ENCODE measurements around the gene ITFG1. TPM values are rescaled to one million over a fixed set of nuclear protein-coding genes. Genes with fewer than 3 reads are reported as not detected.
A peak's percentile ranks its signal among the peaks of the same experiment; 100 is the strongest.

Gene ITFG1
- 64.5 TPM for total RNA-seq
- long read RNA-seq, transcript ITFG1-201 (18 exons, 3,400 nt), result major isoform, 172 of 197 reads
- long read RNA-seq, partial matches to known transcripts, result 12 of 197 reads
- long read RNA-seq, other reads (novel, unspliced or antisense), result 13 of 197 reads

DNA sequence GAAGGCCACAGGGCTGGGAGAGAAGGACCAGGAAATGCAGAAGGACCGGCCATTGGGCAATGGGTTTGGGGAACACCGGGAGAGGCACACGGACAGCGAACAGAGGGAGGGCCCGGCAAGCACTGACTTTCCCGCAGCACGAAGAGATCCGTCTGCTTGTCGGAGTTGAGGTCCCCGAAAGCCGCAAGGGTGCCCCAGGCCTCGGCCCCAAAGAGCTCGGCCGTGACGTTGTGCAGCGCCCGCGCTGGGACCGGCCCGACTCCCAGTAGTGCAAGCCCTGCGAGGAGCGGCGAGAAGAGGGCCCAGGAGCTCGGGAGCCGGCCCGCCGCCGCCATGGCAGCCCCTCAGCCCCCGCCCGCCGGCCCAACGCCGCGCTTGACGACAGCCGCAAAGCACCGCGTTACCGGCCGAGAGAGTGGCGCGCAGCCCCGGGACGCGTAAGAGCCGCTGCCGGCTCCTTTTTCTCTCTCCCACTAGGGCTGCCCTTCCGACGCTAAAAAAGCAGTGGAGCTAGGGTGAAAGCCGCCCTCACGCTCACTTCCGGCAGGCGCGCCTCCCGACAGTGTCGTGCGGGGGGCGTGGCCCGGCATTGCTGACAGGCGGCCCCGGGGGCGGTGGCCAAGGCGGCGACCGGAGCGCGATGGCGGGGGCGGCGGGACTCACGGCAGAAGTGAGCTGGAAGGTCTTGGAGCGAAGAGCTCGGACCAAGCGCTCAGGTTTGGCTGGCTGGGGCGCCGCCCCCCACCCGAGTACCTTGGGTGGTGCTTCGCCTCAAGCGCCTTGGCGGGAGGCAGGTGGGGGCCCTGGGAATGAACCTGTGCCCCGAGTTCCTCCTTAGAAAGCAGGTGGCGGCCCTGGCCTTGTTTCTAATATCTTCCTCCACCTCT is at the start of gene ITFG1, which contains the start of gene PHKB:
TSS of gene ITFG1 (minus strand) at position 353 of the 887 bp plus-strand sequence. CDS start at position 335, 18 bp downstream.
TSS of gene PHKB (plus strand) at position 621 of the 887 bp plus-strand sequence. CDS start at position 641, 20 bp downstream.
- intact Hi-C loops (cut with micrococcal nuclease), result loop anchor here (5.0 kb wide), 1 partner anchor 61 kb away; no protein-coding TSS in a partner anchor
- ATAC-seq (peak; percentile 96), DNase-seq (peak; percentile 97)

- DNase-seq, result no peak
- no peak for ATAC-seq
- intact Hi-C loops (cut with micrococcal nuclease), result no loop called here
Observed at GRCh38 chr16:47507701-47508100, 46.8 kb upstream of the ITFG1 start.

- intact Hi-C loops (cut with micrococcal nuclease), result no loop called here
- no peak for ATAC-seq
Observed at GRCh38 chr16:47506800-47507199, 45.9 kb upstream of the ITFG1 start.

DNA sequence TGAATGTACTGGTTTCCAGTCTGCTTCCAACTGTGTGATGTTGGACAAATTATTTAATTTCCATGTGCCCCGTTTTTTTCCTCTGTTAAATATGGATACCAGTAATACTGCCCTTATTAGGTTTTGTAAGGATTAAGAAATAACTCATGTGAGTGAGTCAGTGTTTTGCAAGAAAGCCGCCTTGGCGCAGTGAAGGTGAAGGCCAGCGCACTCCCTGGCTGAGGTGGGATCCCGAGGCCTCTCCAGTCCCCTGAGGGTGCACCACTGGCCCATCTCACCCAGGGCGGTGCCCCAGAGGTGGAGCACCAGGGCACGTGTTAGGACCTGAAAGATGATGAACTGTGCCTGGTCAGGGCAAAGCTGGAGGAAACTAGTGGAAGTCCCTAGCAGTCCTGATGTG is 43.7 kb upstream of the ITFG1 start:
- intact Hi-C loops (cut with micrococcal nuclease), result no loop called here
- no peak for DNase-seq
- ATAC-seq, result no peak

More at GRCh38 chr16:47506800-47507199, 45.9 kb upstream of the ITFG1 start:
- no peak for DNase-seq

- ATAC-seq (no peak), DNase-seq (no peak)
- intact Hi-C loops (cut with micrococcal nuclease), result no loop called here
Observed at GRCh38 chr16:47503936-47504335, 43.1 kb upstream of the ITFG1 start.

- ATAC-seq, result no peak
- intact Hi-C loops (cut with micrococcal nuclease), result no loop called here
- no peak for DNase-seq
Observed at GRCh38 chr16:47499700-47500264, 38.9 kb upstream of the ITFG1 start.

DNA sequence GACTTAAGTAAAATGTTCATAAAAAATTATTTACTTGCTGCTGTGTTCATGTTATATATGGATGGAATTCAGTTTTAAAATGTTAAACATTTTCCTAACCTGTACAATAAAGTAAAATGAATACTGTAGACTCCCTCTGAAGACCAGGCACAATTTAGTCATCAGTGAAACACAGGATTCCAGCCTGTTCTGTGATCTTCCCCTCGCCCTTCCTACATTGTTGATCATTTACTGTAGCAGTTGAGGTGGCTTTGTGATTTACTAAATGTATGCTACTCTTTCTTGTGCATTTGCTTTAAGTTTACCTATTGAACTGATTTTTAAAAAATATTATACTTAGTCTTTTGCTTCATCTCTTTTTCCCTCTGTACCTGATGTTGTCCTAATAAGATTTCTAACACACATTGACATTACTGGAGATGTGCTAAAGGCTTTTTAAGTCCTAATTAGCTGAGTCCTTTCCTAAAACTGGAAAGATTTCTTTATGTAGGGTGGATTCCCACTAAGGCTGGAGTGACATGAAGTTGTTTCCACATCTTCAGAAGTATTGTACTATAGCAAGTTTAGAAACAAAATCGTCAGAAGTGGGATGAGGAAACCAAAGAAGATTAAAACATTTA is 38.3 kb upstream of the ITFG1 start:
- ATAC-seq (no peak), DNase-seq (no peak)
- intact Hi-C loops (cut with micrococcal nuclease), result no loop called here

- ATAC-seq, result no peak
- intact Hi-C loops (cut with micrococcal nuclease), result no loop called here
- no peak for DNase-seq
Observed at GRCh38 chr16:47493381-47494337, 32.8 kb upstream of the ITFG1 start.

DNA sequence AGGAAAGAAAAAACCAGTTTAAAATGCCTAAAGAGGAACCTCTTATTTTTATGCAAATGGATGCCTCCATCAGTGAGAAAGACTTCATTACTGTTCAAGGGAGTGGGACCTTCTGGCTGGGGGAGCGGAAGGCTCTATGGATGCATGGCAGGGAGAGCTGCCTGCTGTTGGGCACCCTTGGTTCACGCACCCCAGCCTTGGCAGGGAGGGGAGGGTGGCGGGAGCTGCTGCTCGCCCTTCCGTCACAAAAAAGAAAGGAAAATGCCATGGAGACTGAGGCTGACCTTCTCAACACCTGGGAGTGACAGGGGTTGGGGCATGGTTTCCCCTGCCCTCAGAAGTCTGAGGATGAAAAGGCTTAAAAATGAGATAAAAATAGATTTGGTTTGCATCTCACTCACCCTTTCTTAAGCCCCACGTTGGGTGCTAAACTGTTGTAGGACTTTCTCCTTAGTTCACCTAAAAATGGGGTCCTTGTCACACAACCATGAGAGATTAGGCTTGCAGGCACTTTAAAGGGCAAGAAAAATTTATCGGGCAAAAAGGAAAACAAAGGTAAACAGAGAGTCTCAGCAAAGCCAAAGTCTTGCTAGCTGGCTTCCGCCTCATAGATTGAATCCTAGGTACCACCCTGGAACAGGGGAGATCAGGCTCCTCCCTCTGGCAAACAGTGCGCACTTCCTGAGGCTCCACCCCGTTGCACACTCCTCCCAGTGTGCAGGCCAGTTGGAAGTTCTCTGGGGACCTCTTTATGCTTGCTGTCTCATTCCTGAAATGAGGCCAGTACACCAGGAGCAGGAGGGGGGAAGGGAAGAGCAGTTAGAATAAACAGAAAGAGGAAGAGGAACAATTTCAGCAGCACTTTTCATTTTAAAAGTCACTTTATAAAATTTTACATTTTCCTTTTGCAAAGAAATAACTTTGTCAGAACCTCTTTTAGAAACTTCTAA is 31.8 kb upstream of the ITFG1 start:
- peak; percentile 100 for ATAC-seq
- DNase-seq, result peak; percentile 83
- intact Hi-C loops (cut with micrococcal nuclease), result no loop called here

- intact Hi-C loops (cut with micrococcal nuclease), result no loop called here
- DNase-seq (no peak), ATAC-seq (no peak)
Observed at GRCh38 chr16:47492036-47492427, 31.2 kb upstream of the ITFG1 start.

DNA sequence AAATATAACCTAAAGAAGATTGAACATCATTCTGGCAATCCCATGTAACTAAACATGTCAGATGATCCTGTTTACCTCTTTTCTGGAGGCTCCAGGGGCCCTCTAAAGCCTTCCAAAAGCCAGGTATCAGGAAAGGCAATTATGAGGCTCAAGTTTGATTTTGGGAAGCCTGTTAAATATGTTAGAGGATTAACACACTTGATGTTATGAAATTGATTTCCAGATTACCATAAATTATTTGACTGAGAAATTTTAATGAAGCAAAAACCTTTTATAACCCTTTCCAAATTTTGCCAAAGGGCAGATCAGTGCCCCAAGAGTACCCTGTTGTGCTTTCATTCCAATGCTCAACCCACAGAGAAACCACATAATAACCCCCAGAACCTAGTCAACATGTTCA is 29.6 kb upstream of the ITFG1 start:
- no peak for DNase-seq
- intact Hi-C loops (cut with micrococcal nuclease), result no loop called here
- no peak for ATAC-seq

- intact Hi-C loops (cut with micrococcal nuclease), result no loop called here
- DNase-seq, result no peak
- ATAC-seq, result no peak
Observed at GRCh38 chr16:47488051-47488450, 27.2 kb upstream of the ITFG1 start.

DNA sequence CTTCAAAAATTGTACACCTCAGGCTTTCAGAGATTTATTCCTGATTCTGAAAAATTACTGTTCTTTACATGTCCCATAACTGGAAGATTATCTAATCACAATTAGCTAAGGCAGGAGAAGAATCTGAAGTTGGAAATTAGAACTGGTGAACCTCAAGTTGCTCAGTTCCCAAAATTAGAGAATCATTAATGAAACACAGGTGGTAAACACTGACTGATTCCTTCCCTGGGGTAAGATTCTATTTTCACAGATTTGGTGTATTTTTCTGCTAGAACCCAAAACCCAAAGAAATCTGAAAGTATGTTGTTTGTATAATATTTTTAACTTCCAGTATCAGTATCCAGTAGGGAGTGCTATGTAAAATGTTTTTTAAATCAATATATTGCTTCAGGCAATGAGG is 26.0 kb upstream of the ITFG1 start:
- intact Hi-C loops (cut with micrococcal nuclease), result no loop called here
- DNase-seq (no peak), ATAC-seq (no peak)

GRCh38 chr16:47483616-47484015 is 22.8 kb upstream of the ITFG1 start:
- no peak for ATAC-seq
- DNase-seq, result no peak
- intact Hi-C loops (cut with micrococcal nuclease), result no loop called here

GRCh38 chr16:47481698-47482374 is 21.0 kb upstream of the ITFG1 start:
- DNase-seq (no peak), ATAC-seq (no peak)
- intact Hi-C loops (cut with micrococcal nuclease), result no loop called here

GRCh38 chr16:47480410-47480809 is 19.5 kb upstream of the ITFG1 start:
- intact Hi-C loops (cut with micrococcal nuclease), result no loop called here
- DNase-seq (no peak), ATAC-seq (no peak)

- no peak for ATAC-seq
- intact Hi-C loops (cut with micrococcal nuclease), result no loop called here
- DNase-seq, result no peak
Observed at GRCh38 chr16:47477679-47478078, 16.8 kb upstream of the ITFG1 start.

Data from left ventricle myocardium superior (tissue), 1 donor.